ENCODE data around the gene STK25. TPM values are rescaled to one million over a fixed set of nuclear protein-coding genes. Genes with fewer than 3 reads are reported as not detected.

The STK25 gene
- total and polyA plus RNA-seq, 9 donors = 71.1 to 150 (median 108) TPM

- WGBS, 3 donors = 87 to 90% (median 88%) methylated on average over 15 of the region's 15 CpGs
- no peaks in the 10 kb centered on the region for H3K4me1 ChIP-seq (ENCODE audit: insufficient read depth)
- no peaks in the 10 kb centered on the region for H3K27me3 ChIP-seq
- H3K4me3 ChIP-seq = no peak overlapping the region
- no peak for DNase-seq
- no peak overlapping the region for H3K27ac ChIP-seq
- intact Hi-C loops (cut with DNase I) = no loop called here
- no peak for TF ChIP-seq CTCF (IDR thresholded peaks at IDR 0.05)
- TF ChIP-seq EP300 (IDR thresholded peaks at IDR 0.05) = no peak
- no peak for TF ChIP-seq POLR2A (IDR thresholded peaks at IDR 0.05)
- no peaks in the 10 kb centered on the region for H3K9me3 ChIP-seq
- no peaks in the 10 kb centered on the region for H3K36me3 ChIP-seq
These were observed 18.4 kb downstream of the STK25 start for GRCh38 chr2:241489733-241490680.

GRCh38 chr2:241489088-241489487, 19.3 kb downstream of the STK25 start:
- Histone ChIP-seq H3K4me1 (ENCODE audit: insufficient read depth) (no peaks in the 10 kb centered on the region), H3K27ac (no peak overlapping the region), H3K36me3 (no peaks in the 10 kb centered on the region), H3K4me3 (no peak overlapping the region), H3K9me3 (no peaks in the 10 kb centered on the region), H3K27me3 (no peaks in the 10 kb centered on the region)
- DNase-seq = no peak
- TF ChIP-seq CTCF (IDR thresholded peaks at IDR 0.05) = no peak
- TF ChIP-seq POLR2A (IDR thresholded peaks at IDR 0.05) = no peak
- no peak for TF ChIP-seq EP300 (IDR thresholded peaks at IDR 0.05)
- intact Hi-C loops (cut with DNase I) = no loop called here
- 54 to 77% (median 62%) methylated on average over 3 of the region's 3 CpGs for WGBS, 3 donors

GRCh38 chr2:241485172-241485911, 23.0 kb downstream of the STK25 start:
- no peaks in the 10 kb centered on the region for H3K4me1 ChIP-seq (ENCODE audit: insufficient read depth)
- intact Hi-C loops (cut with DNase I) = no loop called here
- H3K36me3 ChIP-seq = no peaks in the 10 kb centered on the region
- DNase-seq = no peak
- H3K4me3 ChIP-seq = no peak overlapping the region
- no peaks in the 10 kb centered on the region for H3K9me3 ChIP-seq
- TF ChIP-seq POLR2A (IDR thresholded peaks at IDR 0.05) = no peak
- TF ChIP-seq EP300 (IDR thresholded peaks at IDR 0.05) = no peak
- TF ChIP-seq CTCF (IDR thresholded peaks at IDR 0.05) = no peak
- WGBS, 3 donors = 75 to 78% (median 75%) methylated on average over 1 of the region's 1 CpG
- no peak overlapping the region for H3K27ac ChIP-seq
- no peaks in the 10 kb centered on the region for H3K27me3 ChIP-seq

DNA sequence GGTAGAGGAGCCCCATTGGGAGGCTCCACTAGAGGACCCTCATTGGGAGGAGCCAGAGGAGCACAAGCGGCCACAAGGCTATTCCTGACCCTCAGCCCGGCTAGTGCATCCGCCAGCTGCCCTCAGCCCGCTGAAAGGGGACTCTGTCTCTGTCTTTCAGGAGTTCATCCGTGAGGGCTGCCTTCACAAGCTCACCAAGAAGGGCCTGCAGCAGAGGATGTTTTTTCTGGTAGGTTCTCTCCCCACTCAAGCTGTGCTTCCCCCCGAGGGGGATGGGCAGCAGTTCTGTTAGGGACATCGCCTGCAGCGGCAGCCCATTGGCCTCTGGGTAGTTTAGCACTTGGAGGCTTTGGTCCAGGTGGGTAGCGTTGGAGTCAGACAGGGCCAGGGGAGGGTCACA, 25.1 kb downstream of the STK25 start:
- H3K4me3 ChIP-seq = no peak overlapping the region
- no peaks in the 10 kb centered on the region for H3K4me1 ChIP-seq (ENCODE audit: insufficient read depth)
- TF ChIP-seq POLR2A (IDR thresholded peaks at IDR 0.05) = no peak
- no peak for TF ChIP-seq EP300 (IDR thresholded peaks at IDR 0.05)
- H3K27ac ChIP-seq = no peak overlapping the region
- H3K36me3 ChIP-seq = no peaks in the 10 kb centered on the region
- no peaks in the 10 kb centered on the region for H3K27me3 ChIP-seq
- 86 to 90% (median 87%) methylated on average over 9 of the region's 9 CpGs for WGBS, 3 donors
- no peak for DNase-seq
- no peaks in the 10 kb centered on the region for H3K9me3 ChIP-seq
- intact Hi-C loops (cut with DNase I) = no loop called here

Data from ovary (tissue), 9 donors.